Stimulated activated CD4-positive, alpha-beta T cell treated with anti-CD3 and anti-CD28 coated beads, Interleukin-2, amount 100 ng/mL, for 4 hours (primary cell): ENCODE results near the gene PDXDC1.
"Not testable (repeated sequence)": the region's sequence is repeated elsewhere in the genome, so short reads cannot be mapped to it uniquely, and the experiment has no call there.

Source experiments
- DNase-seq: peaks from one replicate; pipeline ENCODE4 v3.0.0-alpha.2; 2020; ENCODE audit warnings: low read depth

Gene PDXDC1

GRCh38 chr16:15163055-15163454 lies 188.2 kb downstream of the PDXDC1 start:
- DNase-seq, result not testable (repeated sequence)

- DNase-seq, result not testable (repeated sequence)
Measured at GRCh38 chr16:15166177-15166576, 191.4 kb downstream of the PDXDC1 start.

GRCh38 chr16:15168303-15168702 lies 193.5 kb downstream of the PDXDC1 start:
- not testable (repeated sequence) for DNase-seq

GRCh38 chr16:15168953-15169652 lies 194.3 kb downstream of the PDXDC1 start:
- not testable (repeated sequence) for DNase-seq

- DNase-seq, result not testable (repeated sequence)
Measured at GRCh38 chr16:15179909-15180308, 205.1 kb downstream of the PDXDC1 start.

GRCh38 chr16:15180946-15181345 lies 206.1 kb downstream of the PDXDC1 start:
- not testable (repeated sequence) for DNase-seq

- not testable (repeated sequence) for DNase-seq
Measured at GRCh38 chr16:15184000-15184399, 209.2 kb downstream of the PDXDC1 start.
